NB4 (cell line): Measurements from ENCODE around the gene CCSER1.

Experiments
- DNase-seq: peaks from one replicate; pipeline ENCODE4 v3.0.0; 2010; ENCODE audit warnings: low read depth
- H3K4me3 ChIP-seq: one replicate; pipeline ENCODE4 v1.5.1; 2011; ENCODE audit warnings: mild to moderate bottlenecking, low read depth, low read length, moderate library complexity
- MAX ChIP-seq: IDR thresholded peaks from 2 replicates; pipeline ENCODE4 v1.6.1; 2011; ENCODE audit warnings: low read depth, low read length
- MYC ChIP-seq: IDR thresholded peaks from 2 replicates; pipeline ENCODE4 v1.6.1; 2011; ENCODE audit warnings: low read depth, low read length
- POLR2A ChIP-seq: IDR thresholded peaks from 2 replicates; pipeline ENCODE4 v1.6.1; 2011; ENCODE audit warnings: mild to moderate bottlenecking; ENCODE audit not compliant: insufficient read length; ENCODE audit errors: extremely low read depth
- TF ChIP-seq, protein P1 (sequence below): IDR thresholded peaks from one replicate; pipeline ENCODE4 v1.5.1; 2012; ENCODE audit warnings: low read depth, low read length

Gene CCSER1

GRCh38 chr4:91470671-91471070, 1343.5 kb downstream of the CCSER1 start:
- H3K4me3 ChIP-seq = no peak overlapping the region
- TF ChIP-seq MYC (no peak), MAX (no peak), POLR2A (no peak)
- TF ChIP-seq, protein P1, sequence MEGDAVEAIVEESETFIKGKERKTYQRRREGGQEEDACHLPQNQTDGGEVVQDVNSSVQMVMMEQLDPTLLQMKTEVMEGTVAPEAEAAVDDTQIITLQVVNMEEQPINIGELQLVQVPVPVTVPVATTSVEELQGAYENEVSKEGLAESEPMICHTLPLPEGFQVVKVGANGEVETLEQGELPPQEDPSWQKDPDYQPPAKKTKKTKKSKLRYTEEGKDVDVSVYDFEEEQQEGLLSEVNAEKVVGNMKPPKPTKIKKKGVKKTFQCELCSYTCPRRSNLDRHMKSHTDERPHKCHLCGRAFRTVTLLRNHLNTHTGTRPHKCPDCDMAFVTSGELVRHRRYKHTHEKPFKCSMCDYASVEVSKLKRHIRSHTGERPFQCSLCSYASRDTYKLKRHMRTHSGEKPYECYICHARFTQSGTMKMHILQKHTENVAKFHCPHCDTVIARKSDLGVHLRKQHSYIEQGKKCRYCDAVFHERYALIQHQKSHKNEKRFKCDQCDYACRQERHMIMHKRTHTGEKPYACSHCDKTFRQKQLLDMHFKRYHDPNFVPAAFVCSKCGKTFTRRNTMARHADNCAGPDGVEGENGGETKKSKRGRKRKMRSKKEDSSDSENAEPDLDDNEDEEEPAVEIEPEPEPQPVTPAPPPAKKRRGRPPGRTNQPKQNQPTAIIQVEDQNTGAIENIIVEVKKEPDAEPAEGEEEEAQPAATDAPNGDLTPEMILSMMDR = no peak

DNA sequence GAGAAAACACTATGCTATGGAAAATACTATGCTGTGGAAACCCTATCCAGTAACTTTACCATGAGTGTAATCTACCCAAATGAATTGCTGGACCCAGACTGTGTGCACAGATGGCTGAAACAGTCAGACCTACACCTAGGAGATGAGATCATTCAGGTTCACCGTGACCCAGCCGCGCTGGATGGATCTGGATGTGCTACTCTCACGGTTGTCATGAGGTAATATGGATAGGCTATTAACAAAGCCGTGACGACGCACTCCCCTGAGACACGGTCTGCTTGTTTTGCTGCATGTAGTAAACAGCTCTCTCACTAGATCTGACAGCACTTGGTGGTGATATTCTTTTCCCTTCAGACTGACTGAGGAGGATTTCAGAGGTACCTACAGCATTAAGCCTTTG, 1344.1 kb downstream of the CCSER1 start:
- DNase-seq = no peak
- H3K4me3 ChIP-seq = no peak overlapping the region
- TF ChIP-seq MYC = no peak
- TF ChIP-seq POLR2A = no peak
- TF ChIP-seq, protein P1 = no peak
- no peak for TF ChIP-seq MAX

More at GRCh38 chr4:91470671-91471070, 1343.5 kb downstream of the CCSER1 start:
- DNase-seq = no peak

GRCh38 chr4:91472046-91472445, 1344.9 kb downstream of the CCSER1 start:
- no peak overlapping the region for H3K4me3 ChIP-seq
- TF ChIP-seq MYC = no peak
- no peak for TF ChIP-seq MAX
- TF ChIP-seq, protein P1 = no peak
- TF ChIP-seq POLR2A = no peak
- no peak for DNase-seq

DNA sequence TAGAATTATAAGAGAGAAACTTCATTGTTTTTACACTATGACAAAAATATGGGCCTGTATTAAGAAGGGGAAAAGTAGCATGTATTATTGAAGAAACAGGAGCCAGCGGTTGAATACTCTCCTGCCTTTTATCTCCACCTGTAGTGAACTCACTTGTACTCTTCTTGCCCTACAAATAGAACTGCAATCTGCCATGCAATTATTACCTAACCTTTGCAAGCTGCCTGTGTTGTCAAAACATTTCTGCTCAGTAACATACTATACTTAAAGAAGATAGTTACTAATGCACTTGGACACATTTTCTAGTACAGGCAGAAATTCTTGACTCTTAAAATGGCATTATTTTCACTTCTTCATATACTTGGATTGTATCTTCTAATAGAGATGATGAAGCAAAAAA, 1358.2 kb downstream of the CCSER1 start:
- DNase-seq = no peak
- H3K4me3 ChIP-seq = no peak overlapping the region
- TF ChIP-seq MAX = no peak
- TF ChIP-seq MYC = no peak
- TF ChIP-seq, protein P1 = no peak
- TF ChIP-seq POLR2A = no peak

- DNase-seq = no peak
- H3K4me3 ChIP-seq = no peak overlapping the region
- TF ChIP-seq MYC = no peak
- TF ChIP-seq, protein P1 = no peak
- TF ChIP-seq POLR2A = no peak
- no peak for TF ChIP-seq MAX
Observed at GRCh38 chr4:91488946-91489345, 1361.8 kb downstream of the CCSER1 start.

- H3K4me3 ChIP-seq = no peak overlapping the region
- TF ChIP-seq MAX = no peak
- DNase-seq = no peak
Observed at GRCh38 chr4:91497892-91498291, 1370.7 kb downstream of the CCSER1 start.
